ENCODE data around the gene OR2AP1.

GRCh38 chr12:55612646-55613045 lies 40.4 kb downstream of the OR2AP1 start:
- TF ChIP-seq CTCF (conservative IDR thresholded peaks at IDR 0.05) (no peak), ZFX (IDR thresholded peaks at IDR 0.05) (no peak)
